Right lobe of liver (tissue), 4 donors: ENCODE data around the gene UCHL3.

ENCODE experiments used
- CTCF ChIP-seq, 4 donors: fragments of 200-600 bp in 3 of 4; fragments of 450-650 bp in 1 of 4; IDR thresholded peaks; one replicate each; pipeline versions ENCODE4 v1.5.1 to v1.8.0; 2016 to 2022; ENCODE audit warnings: antibody characterized with exemption in 4 of 4, mild to moderate bottlenecking in 2 of 4
- POLR2A ChIP-seq: fragments of 450-650 bp; IDR thresholded peaks from one replicate; pipeline ENCODE4 v1.6.1; 2017; ENCODE audit warnings: antibody characterized with exemption, mild to moderate bottlenecking
- donor health status: DM: no; HTN: no; CAD: no.
- donor health status: DM: no; HTN: no; CAD: no.
- donor health status: DM: no; HTN: yes; CAD: no.

GRCh38 chr13:75633285-75633684 is 83.7 kb downstream of the UCHL3 start:
- TF ChIP-seq CTCF (IDR thresholded peaks at IDR 0.05) = no peak
- TF ChIP-seq POLR2A = no peak
